DND-41 (cell line): ENCODE data around the gene AHNAK.

Source experiments
- CTCF ChIP-seq: IDR thresholded peaks from 2 replicates; pipeline ENCODE4 v1.5.1; 2012; ENCODE audit warnings: borderline replicate concordance, low read length, moderate library complexity, mild to moderate bottlenecking; ENCODE audit not compliant: poor library complexity, severe bottlenecking; ENCODE audit errors: extremely low read depth
- EZH2 ChIP-seq: IDR thresholded peaks from 3 replicates; pipeline ENCODE4 v1.6.1; 2012; ENCODE audit warnings: borderline replicate concordance, low read depth, mild to moderate bottlenecking, moderate library complexity, low read length, inconsistent platforms; ENCODE audit not compliant: severe bottlenecking

- TF ChIP-seq CTCF: peak; percentile 65
- TF ChIP-seq EZH2: no peak
Observed at GRCh38 chr11:62497132-62497801, 49.3 kb downstream of the AHNAK start.
